NCI-H1092 (cell line): Measurements from ENCODE around the gene OTX1.
"Not testable (repeated sequence)": the region's sequence is repeated elsewhere in the genome, so short reads cannot be mapped to it uniquely, and the experiment has no call there.

Source experiments
- DNase-seq: peaks from one replicate; lab custom pipeline; 2025; lab: John Stamatoyannopoulos, UW

The OTX1 gene

DNA sequence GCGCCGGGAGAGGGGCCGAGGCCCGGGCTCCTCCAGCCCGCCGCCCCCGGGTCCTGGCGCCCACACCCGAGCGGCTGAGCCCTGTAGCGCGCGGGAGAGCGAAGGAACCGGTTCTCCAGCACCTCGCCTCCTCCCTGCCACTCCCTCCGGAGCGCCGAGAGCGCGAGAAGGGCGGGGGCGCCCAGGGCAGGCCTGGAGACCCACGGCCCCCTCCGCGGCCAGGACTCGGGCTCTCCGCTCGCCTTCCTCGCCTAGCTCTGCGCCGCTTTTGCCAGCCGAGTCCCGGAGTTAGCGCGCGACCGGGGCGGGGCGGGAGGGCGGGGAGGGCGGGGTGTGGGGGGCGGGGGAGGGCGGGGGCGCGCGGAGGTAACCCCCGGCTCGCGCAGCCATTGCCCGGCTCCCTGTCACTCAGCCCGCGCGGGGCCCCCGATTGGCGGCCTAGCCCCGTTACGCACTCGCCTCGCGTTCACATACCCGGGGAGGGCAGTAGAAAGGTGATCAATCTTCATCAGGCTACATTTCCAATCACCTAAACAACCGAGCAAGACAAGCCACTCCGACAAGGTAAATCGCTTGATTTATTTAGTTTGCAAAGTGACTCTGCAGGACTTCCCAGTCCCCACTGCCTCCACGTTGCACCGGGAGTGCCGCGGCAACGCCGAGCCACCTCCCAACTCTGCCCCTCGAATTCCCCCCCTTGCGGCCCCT, at the start of gene OTX1:
TSS of gene OTX1 (plus strand) at position 497 of the 708 bp plus-strand sequence. CDS start 2,161 bp downstream, outside the sequence.
- peak; percentile 65 for DNase-seq

DNA sequence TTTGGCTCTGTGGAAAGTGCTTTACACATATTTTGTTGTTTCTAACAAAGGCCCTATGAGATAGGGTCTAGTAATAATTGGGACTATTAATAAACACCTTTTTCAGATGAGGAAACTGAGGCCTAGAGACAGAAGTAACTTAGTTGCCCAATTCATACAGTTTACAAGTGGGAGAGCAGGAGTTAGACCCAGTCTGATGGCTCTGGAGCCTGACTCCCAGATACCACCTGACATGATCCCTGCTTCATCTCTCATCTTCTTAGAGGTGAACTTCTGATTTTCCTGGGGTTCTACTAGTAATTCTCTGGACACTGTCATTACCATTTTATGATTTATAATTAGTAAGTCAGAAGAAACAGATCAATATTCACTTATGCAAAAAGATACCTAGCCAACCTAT, 49.1 kb upstream of the OTX1 start:
- DNase-seq = no peak

DNA sequence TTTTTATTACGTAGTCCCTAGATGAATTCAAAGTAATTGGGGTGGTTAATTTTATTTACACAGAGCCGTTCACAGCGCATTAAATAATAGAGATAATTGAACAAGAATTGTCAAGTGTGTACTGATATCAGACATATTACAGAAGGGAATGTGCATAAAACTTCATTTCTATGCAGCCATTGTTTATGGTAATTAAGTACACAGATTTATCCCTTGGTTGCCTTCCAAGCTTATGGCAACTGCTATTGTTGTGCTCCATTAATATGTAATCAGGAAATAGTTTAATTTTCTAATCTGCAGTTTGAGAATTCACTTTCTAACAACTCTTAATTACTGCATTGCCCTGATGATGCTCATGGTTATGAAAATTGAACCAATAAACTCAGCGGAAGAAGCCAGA, 47.3 kb upstream of the OTX1 start:
- DNase-seq = no peak

DNA sequence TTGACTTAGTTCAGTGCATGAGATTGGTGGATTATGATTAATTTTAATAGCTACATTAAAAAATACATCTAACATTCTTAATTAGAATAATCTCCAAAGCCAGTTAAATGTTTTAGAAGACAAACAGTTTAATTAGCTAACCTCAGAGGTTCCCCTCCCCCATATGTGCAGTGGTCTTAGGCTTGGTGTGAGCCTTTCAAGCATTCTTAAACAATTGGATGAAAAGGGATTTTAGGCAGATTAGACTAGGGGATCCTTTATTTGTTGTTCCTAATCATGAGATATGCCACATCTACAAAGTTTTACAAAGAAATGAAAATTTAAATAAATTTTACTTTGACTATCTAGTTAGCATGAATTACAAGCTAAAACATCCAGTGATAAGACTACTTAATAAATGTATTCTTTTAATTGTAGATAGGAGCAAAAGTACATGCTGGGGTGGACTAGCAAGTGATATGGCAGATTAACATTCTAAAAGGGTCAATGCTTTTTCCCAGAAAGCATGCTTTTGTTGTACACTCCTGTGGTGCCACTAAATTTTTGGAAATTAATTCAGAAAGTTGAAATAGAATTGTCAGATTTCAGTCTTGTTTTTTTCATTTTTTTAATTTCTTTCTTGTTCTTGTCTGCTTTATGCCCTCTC, 42.7 kb upstream of the OTX1 start:
- no peak for DNase-seq

DNA sequence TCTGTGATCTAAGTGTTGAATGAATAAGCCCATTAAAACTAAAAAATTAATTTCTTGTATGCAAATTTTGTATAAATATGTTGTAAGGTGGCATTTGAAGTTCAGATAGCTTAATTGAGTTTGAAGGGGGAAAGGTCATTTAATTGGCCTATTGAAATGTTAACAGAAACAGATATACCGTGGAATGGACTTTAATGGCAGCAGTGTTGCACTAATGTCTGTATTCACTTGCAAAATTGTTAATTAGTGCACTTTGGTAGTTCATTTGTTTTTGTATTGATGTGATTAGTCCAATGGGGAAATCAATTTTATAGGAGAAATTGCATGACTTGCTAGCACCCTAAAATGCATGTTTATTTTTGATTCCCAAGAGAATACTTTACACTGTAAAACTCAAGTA, 41.8 kb upstream of the OTX1 start:
- no peak for DNase-seq

DNA sequence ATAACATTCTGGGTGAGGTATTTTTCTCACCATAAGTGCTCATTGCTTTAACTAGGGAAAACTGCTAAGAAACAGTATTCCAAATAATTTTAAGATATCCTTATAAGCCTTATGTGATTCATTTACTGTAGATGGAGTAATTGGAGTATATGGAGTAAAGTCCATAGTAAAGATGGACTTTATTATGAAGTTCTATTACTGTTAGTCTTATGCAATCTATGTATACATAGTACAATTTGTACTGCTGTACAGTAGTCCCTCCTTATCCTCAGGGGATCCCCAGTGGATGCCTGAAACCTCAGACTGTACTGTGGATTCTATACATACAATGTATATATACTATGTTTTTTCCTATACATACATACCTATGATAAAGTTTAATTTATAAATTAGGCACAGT, 41.1 kb upstream of the OTX1 start:
- no peak for DNase-seq

DNA sequence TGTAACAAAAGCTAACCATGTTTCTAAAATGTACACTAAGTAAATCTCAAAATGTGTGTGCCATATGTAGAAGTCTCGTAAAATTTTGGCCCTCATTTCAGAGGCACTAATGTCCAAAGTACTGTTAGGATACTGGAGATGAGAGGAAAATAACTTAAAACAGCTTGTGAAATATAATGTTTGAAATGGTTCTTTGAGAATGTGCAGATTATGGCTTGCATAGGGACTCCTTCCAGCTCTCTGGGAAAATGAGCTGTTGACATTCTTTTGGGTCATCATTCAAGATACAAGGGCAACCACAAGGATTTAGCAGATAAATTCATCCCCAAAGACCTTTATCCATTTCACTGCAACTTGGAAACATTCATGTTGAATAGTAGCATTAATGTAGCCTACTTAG, 38.1 kb upstream of the OTX1 start:
- no peak for DNase-seq

DNA sequence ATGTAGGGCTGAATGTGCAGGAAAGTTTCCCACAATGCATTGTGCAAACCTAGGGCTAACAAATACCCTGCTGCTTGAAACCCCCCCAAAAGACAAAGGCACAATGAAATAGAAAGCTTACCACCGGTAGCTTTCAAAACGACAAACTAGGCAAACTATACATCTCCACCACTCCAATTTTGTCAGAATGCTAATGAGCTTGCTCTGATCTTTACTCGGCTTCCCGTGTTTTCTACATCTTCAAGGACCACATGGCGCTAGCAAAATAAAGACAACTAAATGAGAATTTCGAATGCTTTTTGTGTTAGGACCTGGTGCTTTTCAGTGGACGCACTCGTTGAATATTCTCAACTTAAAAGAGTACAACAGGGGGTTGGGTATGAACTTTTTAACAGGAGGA, 37.2 kb upstream of the OTX1 start:
- no peak for DNase-seq

DNA sequence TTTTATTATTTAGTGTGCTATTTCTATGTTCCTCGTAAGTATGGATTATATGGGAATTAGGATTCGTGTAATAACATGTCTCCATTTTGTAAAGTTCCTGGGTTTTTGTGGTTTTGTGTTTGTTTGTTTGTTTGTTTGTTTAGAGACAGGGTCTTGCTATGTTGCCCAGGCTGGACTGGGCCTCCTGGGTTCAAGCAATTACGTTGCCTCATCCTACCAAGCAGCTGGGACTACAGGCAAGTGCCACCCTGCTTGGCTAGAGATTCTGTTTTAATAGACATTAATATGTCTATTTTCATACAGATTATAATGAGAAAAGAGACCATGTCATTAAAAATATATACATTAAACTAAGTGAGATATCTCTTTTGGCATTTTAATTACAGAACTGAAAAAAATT, 35.2 kb upstream of the OTX1 start:
- DNase-seq = no peak

DNA sequence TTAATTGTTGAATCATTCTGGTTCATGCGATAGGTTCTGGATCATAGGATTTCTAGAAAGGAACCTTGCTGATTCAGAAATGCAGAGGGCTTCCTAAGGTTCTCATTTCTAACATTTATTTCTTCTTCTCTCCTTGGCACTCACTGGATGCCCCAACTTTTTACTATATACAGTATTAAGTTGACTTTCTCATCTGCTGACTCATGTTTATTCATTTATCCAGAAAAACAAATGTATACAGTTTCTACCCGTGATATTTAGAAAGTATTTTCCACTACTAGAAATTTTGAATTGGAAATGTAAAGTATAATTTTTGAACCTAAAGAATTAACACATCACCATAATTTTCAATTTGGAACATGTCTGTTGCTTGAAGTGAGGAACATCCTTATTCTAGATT, 32.2 kb upstream of the OTX1 start:
- no peak for DNase-seq

DNA sequence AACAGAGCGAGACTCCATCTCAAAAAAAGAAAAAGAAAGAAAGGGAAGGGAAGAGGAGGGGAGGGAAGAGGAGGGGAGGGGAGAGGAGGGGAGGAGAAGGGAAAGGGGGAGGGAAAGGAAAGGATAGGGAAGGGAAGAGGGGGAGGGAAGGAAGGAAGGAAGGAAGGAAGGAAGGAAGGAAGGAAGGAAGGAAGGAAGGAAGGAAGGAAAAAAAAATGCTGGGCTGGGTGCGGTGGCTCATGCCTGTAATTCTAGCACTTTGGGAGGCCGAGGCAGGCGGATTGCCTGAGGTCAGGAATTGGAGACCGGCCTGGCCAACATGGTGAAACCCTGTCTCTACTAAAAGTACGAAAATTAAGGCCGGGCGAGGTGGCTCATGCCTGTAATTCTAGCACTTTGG, 30.9 kb upstream of the OTX1 start:
- not testable (repeated sequence) for DNase-seq

DNA sequence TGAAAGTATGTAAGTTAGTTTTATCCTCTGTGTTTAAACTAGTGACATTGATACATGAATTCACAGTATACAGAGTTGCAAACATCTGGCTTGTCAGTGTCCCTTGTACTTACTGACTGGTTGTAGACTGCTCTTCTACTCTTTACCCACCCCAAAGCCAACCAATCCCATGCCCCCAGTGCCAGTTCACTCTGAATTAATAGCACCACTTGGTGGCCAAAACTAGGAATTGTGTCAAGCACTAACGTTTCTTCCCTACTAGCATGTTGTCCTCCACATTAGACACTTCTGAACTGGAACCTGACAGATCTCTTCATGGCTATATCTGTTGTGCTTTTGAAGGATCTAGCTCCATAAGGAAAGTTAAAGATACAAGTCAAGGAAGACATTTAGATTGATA, 27.2 kb upstream of the OTX1 start:
- no peak for DNase-seq

DNA sequence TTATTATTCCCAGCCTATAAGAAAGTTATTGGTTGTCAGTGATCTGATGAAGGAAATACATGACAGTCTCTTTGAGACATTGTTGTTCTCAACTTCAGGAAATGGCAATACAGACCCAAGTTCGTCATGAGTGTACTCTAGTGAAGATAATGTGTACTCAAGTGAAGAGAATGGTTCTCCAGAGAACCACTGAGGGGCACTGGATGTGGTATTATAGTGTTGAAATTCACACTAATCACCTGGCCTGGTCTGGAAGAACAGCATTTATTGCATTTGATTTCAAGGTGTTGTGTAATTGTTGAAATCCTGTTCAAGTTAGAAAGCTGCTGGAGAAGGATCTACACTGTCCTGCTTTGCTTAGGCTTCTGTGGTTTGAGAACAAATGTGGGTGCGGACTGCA, 23.4 kb upstream of the OTX1 start:
- DNase-seq = no peak

DNA sequence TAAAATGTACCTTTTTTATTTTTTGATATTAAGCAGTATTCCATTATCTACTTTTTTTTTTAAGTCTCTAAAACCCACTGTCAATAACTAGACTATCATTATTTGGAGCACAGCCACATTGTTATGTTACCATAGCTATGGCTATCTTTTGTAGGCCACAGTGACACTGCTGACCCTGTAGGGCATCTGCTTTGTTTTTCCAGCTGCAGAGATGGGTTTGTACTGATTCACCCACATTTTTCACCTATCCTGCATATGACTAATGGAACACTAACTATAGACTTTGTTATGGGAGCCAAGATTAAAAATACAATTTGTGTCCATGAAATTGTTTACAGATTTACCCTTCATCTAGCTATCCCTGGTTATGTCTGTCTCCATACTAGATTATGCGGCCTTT, 21.6 kb upstream of the OTX1 start:
- no peak for DNase-seq

DNA sequence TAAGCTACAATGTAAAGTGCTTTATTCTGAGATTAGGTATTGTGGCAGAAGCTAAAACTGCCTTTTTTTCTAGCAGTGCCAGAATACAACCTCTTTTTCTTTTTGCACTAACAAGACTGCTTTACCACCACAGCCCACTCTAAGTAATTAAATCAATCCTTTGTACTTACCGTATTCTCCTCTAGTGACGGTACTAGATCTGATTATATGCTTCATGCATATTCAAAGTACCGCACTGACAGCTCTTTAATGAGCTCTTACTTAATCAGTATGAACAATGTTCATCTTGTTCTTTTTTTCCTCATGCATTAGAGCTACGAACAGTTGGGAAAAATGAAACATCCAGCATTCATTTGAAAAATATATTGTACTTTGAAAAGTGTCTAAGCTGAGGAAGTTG, 16.1 kb upstream of the OTX1 start:
- no peak for DNase-seq

DNA sequence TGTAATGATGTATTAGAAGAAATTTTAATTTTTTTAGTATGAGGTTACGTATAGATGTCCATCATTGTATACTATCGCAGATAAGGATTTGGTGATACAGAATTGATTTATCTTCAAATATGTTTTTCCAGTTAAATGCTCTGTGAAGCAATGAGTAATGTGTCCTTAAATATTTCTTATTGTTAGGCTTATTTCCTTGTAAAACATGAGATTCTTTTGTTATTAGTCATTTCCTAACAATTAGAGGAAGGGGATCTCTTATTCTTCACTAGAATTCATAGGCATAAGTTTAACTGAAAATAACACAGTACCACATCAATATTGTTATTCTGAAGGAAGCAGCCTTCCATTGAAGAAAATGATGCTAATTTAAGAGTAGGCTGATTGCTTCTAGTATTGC, 15.5 kb upstream of the OTX1 start:
- no peak for DNase-seq

DNA sequence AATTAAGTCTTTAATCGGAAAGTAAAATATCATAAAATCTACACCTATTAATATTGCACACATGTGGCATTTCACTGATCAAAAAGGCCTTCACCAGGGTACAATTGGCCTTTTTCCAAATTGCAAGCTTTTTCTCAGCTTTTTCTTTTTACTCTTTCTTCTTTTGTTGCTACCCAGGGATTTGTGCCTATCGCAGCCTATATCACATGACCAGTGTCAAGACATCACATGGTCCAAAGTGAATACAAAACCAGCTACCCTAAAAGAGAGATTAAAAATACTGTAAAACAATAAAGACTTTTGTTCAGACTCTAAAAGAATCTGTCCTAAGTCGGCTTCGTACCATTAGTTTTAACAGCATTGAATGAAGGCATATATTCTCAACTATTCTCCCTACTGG, 15.0 kb upstream of the OTX1 start:
- DNase-seq = no peak

DNA sequence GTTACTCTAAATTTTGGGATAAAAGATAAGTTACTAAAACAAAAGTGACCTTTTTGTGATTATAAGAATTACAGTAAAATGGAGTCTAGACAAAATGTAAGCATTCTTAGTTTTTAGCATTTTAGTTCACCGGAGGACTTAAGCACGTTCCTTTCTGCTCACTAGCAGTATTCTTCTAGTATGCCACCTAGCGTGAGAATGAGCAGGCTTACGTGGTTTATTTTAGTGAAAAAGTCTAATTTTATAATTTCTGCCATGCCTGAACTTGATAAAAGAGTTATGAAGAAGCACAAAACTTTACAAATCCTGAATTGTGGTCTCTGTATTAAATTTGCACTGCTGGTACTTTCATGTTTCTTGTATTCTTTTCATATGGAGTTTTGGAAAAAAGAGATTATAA, 12.6 kb upstream of the OTX1 start:
- DNase-seq = no peak

DNA sequence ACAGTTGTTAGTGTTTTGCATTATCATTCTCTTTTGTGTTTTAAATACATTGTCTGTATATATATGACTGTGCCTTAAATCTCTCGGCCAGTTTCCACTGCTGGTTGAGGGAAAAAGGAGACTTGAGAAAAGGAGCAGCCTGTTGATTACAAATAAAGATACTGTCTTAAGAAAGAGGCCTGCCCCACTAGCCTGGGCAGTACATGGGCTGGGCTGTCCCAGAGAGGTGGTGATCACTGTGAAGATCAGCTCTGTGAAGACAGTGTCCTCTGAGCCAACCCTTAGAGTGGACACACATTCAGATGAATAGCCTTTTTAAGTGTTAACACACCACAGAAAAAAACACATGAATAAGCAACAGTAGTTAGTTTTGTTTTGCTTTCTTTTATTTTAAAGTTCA, 10.0 kb upstream of the OTX1 start:
- DNase-seq = no peak

DNA sequence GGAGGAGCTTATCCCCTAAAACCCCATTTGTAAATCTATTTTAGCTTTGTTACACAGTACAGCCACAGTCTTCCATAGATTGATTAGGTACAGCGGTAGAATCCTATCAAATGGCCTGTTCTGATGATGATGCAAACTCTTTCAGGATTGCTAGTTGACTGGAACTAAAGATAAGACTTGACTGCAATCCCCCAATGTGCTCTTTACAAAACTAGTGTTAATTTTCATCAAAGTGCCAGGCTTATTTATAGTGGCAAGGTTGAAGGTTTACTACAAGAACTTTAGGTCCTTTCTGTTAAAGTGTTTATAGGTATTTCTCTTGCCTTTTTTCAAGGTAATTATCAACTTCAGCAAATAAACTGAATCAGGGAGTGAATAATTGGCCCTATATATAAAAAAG, 9.0 kb upstream of the OTX1 start:
- DNase-seq = no peak

DNA sequence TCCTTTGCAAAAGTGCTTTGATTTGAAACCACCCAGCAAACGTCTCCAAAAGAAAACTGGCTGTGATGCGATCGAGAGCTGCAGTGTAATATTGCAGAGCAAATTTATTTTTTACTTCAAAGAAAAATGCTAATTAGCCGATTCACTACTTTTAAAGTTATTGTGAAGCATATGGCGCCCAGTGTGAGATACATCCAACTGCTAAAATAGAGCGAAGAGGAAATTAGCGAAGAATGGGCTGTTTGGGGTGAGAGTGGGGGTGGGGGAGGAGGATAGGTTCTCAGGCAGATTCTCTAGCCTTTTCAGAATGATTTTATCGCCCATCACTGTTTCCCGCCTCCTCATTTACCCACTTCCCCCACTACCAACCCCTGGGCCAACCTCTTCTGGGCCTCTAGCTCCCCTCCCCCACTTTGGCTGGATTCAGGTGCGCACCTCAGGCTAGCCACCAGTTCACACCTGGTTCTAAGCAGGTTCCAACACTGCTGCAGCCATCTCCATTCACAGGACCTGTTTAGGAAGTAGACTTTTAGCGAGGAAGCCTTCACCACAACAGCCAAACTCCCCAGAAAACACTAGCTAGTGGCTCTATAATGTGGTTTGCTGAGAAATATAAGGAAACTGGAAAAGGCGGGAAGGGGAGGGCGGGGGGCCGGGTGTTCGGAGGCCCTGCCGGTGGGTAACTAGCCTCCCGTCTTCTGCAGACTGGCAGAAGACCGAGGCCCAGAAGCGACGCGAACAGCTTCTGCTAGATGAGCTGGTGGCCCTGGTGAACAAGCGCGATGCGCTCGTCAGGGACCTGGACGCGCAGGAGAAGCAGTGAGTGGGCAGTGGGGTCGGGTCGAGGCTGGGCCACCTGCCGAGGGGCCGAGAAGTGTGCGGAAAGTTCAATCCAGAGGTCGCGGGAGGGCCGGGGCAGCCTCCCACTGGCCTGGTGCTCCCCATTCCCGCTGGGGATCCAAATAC, 6.0 kb upstream of the OTX1 start:
- no peak for DNase-seq

DNA sequence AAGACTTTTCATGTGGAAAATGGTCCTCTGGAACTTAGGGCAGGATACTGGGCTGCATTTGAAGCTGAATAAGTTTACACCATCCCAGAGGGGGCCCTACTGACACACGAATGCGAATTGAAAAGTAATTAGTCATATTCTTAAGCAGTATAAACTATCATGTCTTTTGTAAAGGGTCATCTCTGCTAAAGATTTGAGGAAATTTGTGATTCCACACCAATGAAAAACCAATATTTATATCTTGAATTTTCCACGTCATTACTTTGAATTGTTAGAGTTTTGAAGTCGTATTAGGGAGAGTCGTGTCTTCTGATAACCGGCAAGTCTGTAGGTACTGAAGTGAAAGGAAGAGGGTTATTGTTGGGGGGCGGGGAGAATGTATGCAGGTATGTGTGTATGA, 4.1 kb upstream of the OTX1 start:
- no peak for DNase-seq

DNA sequence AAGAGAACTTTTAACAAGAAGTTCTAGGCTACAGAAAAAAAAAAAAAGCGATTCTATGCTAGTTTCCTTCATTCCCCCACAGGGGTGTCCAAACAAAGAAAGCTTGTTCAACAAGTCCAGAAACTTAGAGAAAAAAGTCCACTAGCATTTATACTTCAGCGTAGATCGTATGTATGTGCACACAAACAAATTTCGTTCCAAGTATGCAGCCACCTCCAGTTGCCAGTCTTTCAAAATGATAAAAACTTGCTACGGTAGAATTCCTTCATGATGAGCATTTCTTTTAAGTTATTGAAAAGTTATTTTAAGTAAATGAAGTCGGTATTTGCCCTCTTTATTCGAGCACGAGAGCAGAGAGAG, 3.7 kb upstream of the OTX1 start:
- no peak for DNase-seq
